ENCODE results near the gene STUB1. TPM values are rescaled to one million over a fixed set of nuclear protein-coding genes. Genes with fewer than 3 reads are reported as not detected.

Gene STUB1
- total RNA-seq, 2 donors from 2014 or later = 53.6 to 70.4 TPM

DNA sequence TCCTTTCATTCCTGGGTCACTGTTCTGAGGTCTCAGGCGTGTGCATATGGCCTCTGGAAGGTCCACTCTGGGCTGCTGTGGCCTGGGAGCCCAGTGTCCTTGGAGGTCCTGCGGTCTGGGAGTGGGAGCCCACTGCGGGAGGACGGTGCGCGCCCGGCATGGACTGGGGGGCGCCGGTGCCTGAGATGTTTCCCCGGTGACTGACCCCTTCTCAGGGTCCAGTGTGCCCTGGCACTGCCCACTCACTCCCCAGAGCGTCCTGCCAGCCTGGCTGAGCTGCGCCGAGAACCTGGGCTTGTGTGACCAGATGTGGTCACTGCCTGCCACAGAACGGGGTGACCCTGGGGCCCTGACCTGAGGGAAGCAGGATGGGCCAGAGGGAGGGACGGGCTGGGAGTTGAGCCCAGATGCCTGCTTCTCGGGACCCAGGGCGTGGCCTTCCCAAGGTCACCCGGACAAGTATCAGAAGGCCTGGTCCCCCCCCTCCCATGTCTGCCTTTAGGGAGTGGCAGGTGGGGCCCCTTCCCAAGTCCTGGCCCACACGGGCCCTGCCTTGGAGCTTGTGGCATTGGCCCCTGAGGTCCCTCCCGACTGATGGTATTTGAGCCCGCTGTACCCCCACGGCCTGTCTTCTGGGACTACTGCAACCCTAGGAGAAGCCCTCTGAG is 5.9 kb upstream of the STUB1 start:
- no peak for DNase-seq
- no peak for ATAC-seq (replicated peaks in 1 of 2)
- Mint-ChIP-seq H3K4me3 (no peak overlapping the region), H3K9me3 (no peaks in the 10 kb centered on the region), H3K36me3 (ENCODE audit: insufficient read depth in 2 of 2) (peaks cover 0 to 2% of the 10 kb centered on the region in 2 donors), H3K4me1 (ENCODE audit: low read depth) (peaks cover 11% of the 10 kb centered on the region), H3K27ac (no peak overlapping the region), H3K27me3 (ENCODE audit: low read depth) (no peaks in the 10 kb centered on the region)

DNA sequence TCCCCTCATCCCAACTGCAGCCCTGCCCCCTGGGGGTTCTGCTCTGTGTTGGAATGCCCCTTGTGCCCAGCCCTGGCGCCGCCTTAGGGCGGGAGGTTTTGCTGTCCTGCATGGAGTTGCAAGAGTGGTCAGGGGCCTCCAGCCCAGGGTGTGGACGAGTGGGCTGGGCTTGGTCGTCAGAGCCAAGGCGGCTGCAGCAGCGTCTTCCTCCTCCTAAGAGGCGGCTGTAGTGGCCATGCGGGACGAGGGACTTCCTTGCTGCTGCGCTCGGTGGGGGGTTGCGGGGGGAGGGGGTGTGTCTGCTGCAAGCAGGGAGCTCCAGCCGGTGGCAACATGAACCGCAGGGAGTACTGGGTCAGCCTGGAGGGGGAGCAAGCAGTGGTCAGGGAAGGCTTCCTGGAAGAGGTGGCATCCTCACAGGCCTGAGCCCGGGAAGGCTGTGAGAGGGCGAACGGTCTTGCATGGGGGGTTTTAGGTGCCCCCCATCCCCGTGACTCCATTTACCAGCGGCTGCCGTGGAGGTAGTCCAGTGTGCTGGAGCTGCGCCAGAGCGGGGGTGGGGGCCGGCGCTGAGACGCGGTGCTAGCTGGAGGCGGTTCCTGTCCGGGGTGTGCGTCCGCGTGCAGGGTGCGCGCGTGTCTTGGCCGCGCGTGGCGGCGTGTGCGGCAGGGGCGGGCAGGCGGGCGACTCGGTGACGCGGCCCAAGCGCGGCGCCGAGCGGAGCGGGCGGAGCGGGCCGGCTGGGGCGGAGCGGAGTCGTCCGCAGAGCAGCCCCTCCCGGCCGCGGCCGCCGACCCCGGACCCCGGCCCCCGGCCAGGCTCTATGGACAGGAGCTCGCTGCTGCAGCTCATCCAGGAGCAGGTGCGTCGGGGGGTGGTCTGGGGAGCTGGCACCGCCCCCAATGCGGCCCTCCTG is 5.0 kb upstream of the STUB1 start, which contains the start of gene RHBDL1:
RHBDL1 (plus strand) TSS at position 704 of the 916 bp plus-strand sequence; CDS start at position 824, 120 bp downstream.
- no peaks in the 10 kb centered on the region for H3K9me3 Mint-ChIP-seq
- no peaks in the 10 kb centered on the region for H3K27me3 Mint-ChIP-seq (ENCODE audit: low read depth)
- H3K36me3 Mint-ChIP-seq (ENCODE audit: insufficient read depth in 2 of 2) = peaks cover 0 to 2% of the 10 kb centered on the region in 2 donors
- H3K4me3 Mint-ChIP-seq = peak within 1 kb of the TSS; percentile 31 to 63
- no peak within 1 kb of the TSS for H3K27ac Mint-ChIP-seq
- peaks cover 7% of the 10 kb centered on the region for H3K4me1 Mint-ChIP-seq (ENCODE audit: low read depth)
- DNase-seq (no peak), ATAC-seq (replicated peaks in 1 of 2) (no peak)

- Mint-ChIP-seq H3K27ac (no peak overlapping the region), H3K9me3 (no peaks in the 10 kb centered on the region), H3K4me3 (no peak overlapping the region), H3K4me1 (ENCODE audit: low read depth) (peaks cover 9% of the 10 kb centered on the region), H3K27me3 (ENCODE audit: low read depth) (no peaks in the 10 kb centered on the region), H3K36me3 (ENCODE audit: insufficient read depth in 2 of 2) (peaks cover 0 to 2% of the 10 kb centered on the region in 2 donors)
- no peak for ATAC-seq (replicated peaks in 1 of 2)
- no peak for DNase-seq
Measured at GRCh38 chr16:675884-676564, 4.2 kb upstream of the STUB1 start.

DNA sequence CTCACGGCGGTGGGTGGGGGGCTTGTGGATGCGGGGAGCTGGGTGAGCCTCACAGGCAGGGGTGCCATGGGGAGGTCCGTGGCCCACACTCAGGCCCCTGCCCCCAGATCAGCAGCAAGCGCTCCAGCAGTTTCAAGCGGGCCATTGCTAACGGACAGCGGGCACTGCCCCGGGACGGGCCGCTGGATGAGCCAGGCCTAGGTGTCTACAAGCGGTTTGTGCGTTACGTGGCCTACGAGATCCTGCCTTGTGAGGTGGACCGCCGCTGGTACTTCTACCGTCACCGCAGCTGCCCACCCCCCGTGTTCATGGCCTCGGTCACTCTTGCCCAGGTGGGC is 3.7 kb upstream of the STUB1 start:
- H3K4me1 Mint-ChIP-seq (ENCODE audit: low read depth) = peaks cover 14% of the 10 kb centered on the region

GRCh38 chr16:676913-677312 is 3.3 kb upstream of the STUB1 start:
- H3K4me1 Mint-ChIP-seq (ENCODE audit: low read depth) = peaks cover 18% of the 10 kb centered on the region
- no peak for ATAC-seq (replicated peaks in 1 of 2)
- no peak for DNase-seq
- H3K27ac Mint-ChIP-seq = no peak overlapping the region
- peaks cover 0 to 3% of the 10 kb centered on the region in 2 donors for H3K36me3 Mint-ChIP-seq (ENCODE audit: insufficient read depth in 2 of 2)
- H3K9me3 Mint-ChIP-seq = no peaks in the 10 kb centered on the region
- H3K4me3 Mint-ChIP-seq = no peak overlapping the region
- H3K27me3 Mint-ChIP-seq (ENCODE audit: low read depth) = no peaks in the 10 kb centered on the region

More for the DNA sequence above, 3.7 kb upstream of the STUB1 start:
- no peaks in the 10 kb centered on the region for H3K9me3 Mint-ChIP-seq
- ATAC-seq (replicated peaks in 1 of 2) = no peak
- no peak overlapping the region for H3K27ac Mint-ChIP-seq
- H3K36me3 Mint-ChIP-seq (ENCODE audit: insufficient read depth in 2 of 2) = no peaks in the 10 kb centered on the region
- no peak overlapping the region for H3K4me3 Mint-ChIP-seq
- DNase-seq = no peak
- H3K27me3 Mint-ChIP-seq (ENCODE audit: low read depth) = no peaks in the 10 kb centered on the region

DNA sequence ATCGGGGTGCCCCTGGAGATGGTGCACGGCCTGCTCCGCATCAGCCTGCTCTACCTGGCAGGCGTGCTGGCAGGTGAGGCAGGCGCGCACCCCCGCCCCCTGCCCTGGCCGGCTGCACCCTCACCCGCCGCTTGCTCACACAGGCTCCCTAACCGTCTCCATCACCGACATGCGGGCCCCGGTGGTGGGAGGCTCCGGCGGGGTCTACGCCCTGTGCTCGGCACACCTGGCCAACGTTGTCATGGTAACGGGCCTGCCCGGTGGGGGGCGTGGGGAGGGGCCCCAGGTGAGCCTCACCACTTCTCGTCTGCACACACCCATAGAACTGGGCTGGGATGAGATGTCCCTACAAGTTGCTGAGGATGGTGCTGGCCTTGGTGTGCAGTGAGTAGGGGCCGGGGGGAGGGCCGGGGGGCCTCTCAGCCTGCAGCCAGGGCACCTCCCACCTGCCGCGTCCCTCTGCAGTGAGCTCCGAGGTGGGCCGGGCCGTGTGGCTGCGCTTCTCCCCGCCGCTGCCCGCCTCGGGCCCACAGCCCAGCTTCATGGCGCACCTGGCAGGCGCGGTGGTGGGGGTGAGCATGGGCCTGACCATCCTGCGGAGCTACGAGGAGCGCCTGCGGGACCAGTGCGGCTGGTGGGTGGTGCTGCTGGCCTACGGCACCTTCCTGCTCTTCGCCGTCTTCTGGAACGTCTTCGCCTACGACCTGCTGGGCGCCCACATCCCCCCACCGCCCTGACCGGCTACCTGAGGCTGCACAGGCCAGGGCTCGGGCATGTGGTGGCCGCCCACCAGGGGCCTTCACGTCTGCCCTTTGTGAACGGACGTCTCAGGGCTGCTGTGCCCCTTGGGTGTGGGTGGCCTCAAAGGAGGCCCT is 2.7 kb upstream of the STUB1 start:
- H3K27me3 Mint-ChIP-seq (ENCODE audit: low read depth) = no peaks in the 10 kb centered on the region
- no peak for ATAC-seq (replicated peaks in 1 of 2)

GRCh38 chr16:678209-678857 is 1.9 kb upstream of the STUB1 start:
- Mint-ChIP-seq H3K27ac (no peak overlapping the region), H3K36me3 (ENCODE audit: insufficient read depth in 2 of 2) (peaks cover 0 to 5% of the 10 kb centered on the region in 2 donors), H3K9me3 (no peaks in the 10 kb centered on the region), H3K27me3 (ENCODE audit: low read depth) (no peaks in the 10 kb centered on the region), H3K4me1 (ENCODE audit: low read depth) (peaks cover 32% of the 10 kb centered on the region), H3K4me3 (peak overlapping the region in 1 of 2 donors; percentile 81)
- ATAC-seq (replicated peaks in 1 of 2) (no peak), DNase-seq (no peak)

More for the DNA sequence above, 2.7 kb upstream of the STUB1 start:
- Mint-ChIP-seq H3K4me1 (ENCODE audit: low read depth) (peaks cover 24% of the 10 kb centered on the region), H3K9me3 (no peaks in the 10 kb centered on the region), H3K4me3 (no peak overlapping the region), H3K27ac (no peak overlapping the region), H3K36me3 (ENCODE audit: insufficient read depth in 2 of 2) (peaks cover 0 to 4% of the 10 kb centered on the region in 2 donors)
- no peak for DNase-seq

DNA sequence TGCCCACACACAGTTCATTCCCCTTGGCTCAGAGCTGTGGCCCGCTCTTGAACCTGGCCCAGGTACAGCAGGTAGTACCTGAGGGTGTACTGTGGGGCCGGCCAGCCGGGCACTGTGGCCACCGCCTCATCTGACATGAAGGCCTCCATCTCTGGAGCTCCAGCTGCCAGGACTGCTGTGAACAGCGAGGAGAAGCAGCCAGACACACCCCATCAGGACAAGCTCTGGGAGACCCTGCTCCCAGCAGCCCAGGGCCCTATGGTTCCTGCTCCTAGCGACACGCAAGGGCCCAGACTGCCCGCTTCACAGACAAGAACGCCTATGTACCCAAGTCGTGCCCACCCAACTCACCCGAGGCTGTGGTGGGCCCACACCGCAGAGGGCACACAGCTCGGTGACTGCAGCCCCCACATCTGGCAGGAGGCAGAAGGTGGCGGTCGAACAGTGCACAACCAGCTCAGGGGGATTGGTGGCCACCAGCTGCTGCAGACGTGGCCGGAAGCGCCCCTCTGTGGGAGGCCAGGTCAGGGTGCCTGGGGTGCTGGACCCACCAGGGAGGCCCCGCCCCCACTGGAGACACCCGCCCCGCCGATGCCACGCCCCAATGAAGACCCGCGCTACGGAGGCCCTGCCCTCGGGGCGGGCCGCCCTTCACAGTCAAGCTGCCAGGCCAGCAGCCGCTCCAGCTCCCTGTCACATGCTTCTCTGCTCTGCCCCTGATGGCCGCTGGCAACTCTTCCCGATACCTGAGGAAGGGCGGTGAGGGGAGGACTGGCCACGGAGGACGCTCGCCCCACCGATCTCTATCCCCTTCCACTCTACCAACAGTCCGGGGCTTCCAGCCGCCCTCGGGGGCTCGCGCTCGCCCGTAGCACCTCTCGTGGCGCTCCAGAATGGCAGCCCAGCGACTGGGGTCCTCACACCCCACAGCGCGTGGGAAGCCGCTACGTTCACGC is 1.1 kb upstream of the STUB1 start:
- peak; percentile 16 to 30 for ATAC-seq (replicated peaks in 1 of 2)
- H3K27ac Mint-ChIP-seq = no peak overlapping the region

DNA sequence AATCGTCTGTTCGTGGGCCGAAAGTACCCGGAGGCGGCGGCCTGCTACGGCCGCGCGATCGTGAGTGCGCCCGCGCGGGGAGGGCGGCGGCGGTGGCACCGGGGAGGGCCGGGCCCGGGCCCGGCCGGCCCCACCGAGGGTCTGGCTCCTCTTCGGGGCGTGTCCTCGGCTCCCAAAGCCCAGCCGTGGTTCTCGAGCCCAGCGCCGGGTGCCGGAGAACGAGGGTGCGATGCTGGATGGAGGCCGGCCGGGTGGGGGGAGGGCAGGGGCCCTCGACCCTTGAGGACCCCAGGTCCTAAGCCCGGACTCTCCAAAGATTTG is 375 bp downstream of the STUB1 start:
- H3K27me3 Mint-ChIP-seq (ENCODE audit: low read depth) = no peaks in the 10 kb centered on the region
- H3K36me3 Mint-ChIP-seq (ENCODE audit: insufficient read depth in 2 of 2) = peaks cover 0 to 5% of the 10 kb centered on the region in 2 donors
- peak overlapping the region; percentile 87 to 94 for H3K4me3 Mint-ChIP-seq
- no peak for DNase-seq
- H3K27ac Mint-ChIP-seq = no peak overlapping the region
- peaks cover 40% of the 10 kb centered on the region for H3K4me1 Mint-ChIP-seq (ENCODE audit: low read depth)
- peak in 1 of 2 donors; percentile 1 for ATAC-seq (replicated peaks in 1 of 2)
- H3K9me3 Mint-ChIP-seq = no peaks in the 10 kb centered on the region

More for the DNA sequence above, 1.1 kb upstream of the STUB1 start:
- peak; percentile 61 to 73 for DNase-seq
- peak overlapping the region; percentile 81 to 89 for H3K4me3 Mint-ChIP-seq
- H3K9me3 Mint-ChIP-seq = no peaks in the 10 kb centered on the region
- H3K4me1 Mint-ChIP-seq (ENCODE audit: low read depth) = peaks cover 35% of the 10 kb centered on the region
- peaks cover 0 to 5% of the 10 kb centered on the region in 2 donors for H3K36me3 Mint-ChIP-seq (ENCODE audit: insufficient read depth in 2 of 2)
- H3K27me3 Mint-ChIP-seq (ENCODE audit: low read depth) = no peaks in the 10 kb centered on the region

DNA sequence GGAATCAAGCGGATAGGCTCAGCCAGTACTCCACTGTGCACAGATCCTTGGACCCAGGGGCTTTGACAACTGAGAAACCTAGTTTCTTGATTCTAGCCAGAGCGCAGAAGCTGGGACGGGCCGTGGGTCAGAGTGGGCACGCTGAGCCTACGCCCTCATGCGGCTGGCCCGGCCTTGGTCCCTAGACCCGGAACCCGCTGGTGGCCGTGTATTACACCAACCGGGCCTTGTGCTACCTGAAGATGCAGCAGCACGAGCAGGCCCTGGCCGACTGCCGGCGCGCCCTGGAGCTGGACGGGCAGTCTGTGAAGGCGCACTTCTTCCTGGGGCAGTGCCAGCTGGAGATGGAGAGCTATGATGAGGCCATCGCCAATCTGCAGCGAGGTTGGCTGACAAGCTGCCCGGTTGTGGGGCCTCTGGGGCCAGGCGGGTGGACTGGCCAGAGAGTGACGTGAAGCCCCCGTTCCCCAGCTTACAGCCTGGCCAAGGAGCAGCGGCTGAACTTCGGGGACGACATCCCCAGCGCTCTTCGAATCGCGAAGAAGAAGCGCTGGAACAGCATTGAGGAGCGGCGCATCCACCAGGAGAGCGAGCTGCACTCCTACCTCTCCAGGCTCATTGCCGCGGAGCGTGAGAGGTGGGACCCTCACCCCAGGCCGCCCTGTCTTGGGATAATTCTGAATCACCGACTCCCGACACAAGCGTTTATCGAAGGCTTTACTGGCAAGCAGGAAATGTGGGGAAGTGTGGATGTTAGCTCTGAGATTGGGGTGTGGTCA is 946 bp downstream of the STUB1 start:
- DNase-seq (peak in 1 of 2 donors; percentile 38), ATAC-seq (replicated peaks in 1 of 2) (no peak)
- Mint-ChIP-seq H3K9me3 (no peaks in the 10 kb centered on the region), H3K27me3 (ENCODE audit: low read depth) (no peaks in the 10 kb centered on the region), H3K4me1 (ENCODE audit: low read depth) (peaks cover 43% of the 10 kb centered on the region), H3K27ac (no peak overlapping the region), H3K4me3 (peak overlapping the region; percentile 84 to 87), H3K36me3 (ENCODE audit: insufficient read depth in 2 of 2) (peaks cover 0 to 5% of the 10 kb centered on the region in 2 donors)
